ENCODE measurements around the gene MSI2. TPM values are rescaled to one million over a fixed set of nuclear protein-coding genes. Genes with fewer than 3 reads are reported as not detected.
A peak's percentile ranks its signal among the peaks of the same experiment; 100 is the strongest.

Gene MSI2
- total RNA-seq (10 to 100 TPM; 35.0 to 45.1 TPM), polyA plus RNA-seq (ENCODE audit: insufficient read length in 6 of 6) (10 to 100 TPM; 39.9 to 49.5 (median 48.8) TPM)
- long read RNA-seq, donor 1, full-length matches to known transcripts, result 17 of 48 reads
- long read RNA-seq, donor 1, partial matches to known transcripts, result 31 of 48 reads
- long read RNA-seq, donor 1, other reads (novel, unspliced or antisense), result 0 of 48 reads
- long read RNA-seq, donor 2, full-length matches to known transcripts, result 5 of 5 reads
- long read RNA-seq, donor 2, partial matches to known transcripts, result 0 of 5 reads
- long read RNA-seq, donor 2, other reads (novel, unspliced or antisense), result 0 of 5 reads
- long read RNA-seq, donor 3, full-length matches to known transcripts, result 4 of 4 reads
- long read RNA-seq, donor 3, partial matches to known transcripts, result 0 of 4 reads
- long read RNA-seq, donor 3, other reads (novel, unspliced or antisense), result 0 of 4 reads
- long read RNA-seq, donor 4, result 0 reads
- long read RNA-seq, donor 5, full-length matches to known transcripts, result 5 of 17 reads
- long read RNA-seq, donor 5, partial matches to known transcripts, result 12 of 17 reads
- long read RNA-seq, donor 5, other reads (novel, unspliced or antisense), result 0 of 17 reads
- long read RNA-seq, donor 6, full-length matches to known transcripts, result 3 of 3 reads
- long read RNA-seq, donor 6, partial matches to known transcripts, result 0 of 3 reads
- long read RNA-seq, donor 6, other reads (novel, unspliced or antisense), result 0 of 3 reads
- long read RNA-seq, donor 7, partial matches to known transcripts, result 0 of 1 reads
- long read RNA-seq, donor 7, other reads (novel, unspliced or antisense), result 0 of 1 reads
- long read RNA-seq, donor 8, full-length matches to known transcripts, result 6 of 6 reads
- long read RNA-seq, donor 8, partial matches to known transcripts, result 0 of 6 reads
- long read RNA-seq, donor 8, other reads (novel, unspliced or antisense), result 0 of 6 reads
- long read RNA-seq, donor 9, result 0 reads
- long read RNA-seq, donor 10, partial matches to known transcripts, result 0 of 1 reads
- long read RNA-seq, donor 10, other reads (novel, unspliced or antisense), result 1 of 1 reads
- long read RNA-seq, donor 11, result 0 reads
- long read RNA-seq, donor 12, full-length matches to known transcripts, result 2 of 2 reads
- long read RNA-seq, donor 12, partial matches to known transcripts, result 0 of 2 reads
- long read RNA-seq, donor 12, other reads (novel, unspliced or antisense), result 0 of 2 reads

DNA sequence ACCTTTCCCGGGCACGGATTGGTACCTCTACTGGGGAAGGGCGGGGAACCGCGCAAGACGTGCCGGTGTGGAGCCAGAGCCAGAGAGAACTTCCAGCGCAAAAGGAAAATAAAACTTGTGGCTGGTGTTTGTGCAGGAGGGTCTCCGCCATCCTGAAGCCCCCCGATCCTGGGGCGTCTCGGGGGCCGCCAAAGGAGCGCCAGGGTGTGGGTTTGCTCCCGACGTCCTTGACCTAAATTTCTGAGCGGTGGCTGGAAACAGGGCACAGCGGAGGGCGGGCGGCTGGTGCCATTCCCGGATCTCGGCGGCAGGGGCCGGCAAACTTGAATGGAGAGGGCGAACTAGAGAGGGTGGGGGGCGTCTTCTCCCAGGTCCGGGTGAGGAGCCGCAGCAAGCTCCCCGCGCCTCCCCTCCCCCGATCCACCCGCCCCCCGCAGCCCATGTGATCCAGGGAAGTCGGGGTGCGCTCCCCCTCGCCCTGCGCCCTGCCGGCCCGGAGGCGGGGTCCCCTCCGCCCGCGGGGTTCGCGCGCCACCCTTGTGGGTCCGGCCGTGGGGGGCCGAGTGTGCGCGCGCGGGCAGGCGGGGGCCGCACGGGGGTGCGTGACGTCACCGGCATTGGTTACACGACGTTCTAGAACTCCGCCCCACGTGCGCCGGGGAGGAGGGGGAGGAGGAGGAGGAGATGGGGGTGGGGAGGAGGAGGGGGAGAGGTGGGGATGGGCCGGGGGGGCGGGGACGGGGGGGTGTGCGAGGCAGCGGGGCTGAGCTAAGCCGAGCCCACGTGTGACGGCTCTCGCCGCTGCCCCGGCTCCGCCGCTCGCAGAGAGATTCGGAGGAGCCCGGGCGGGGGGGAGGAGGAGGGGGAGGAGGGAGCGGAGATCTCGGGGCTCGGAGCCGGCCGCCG, at the start of gene MSI2:
Gene MSI2 (plus strand): TSS at position 748 of the 906 bp plus-strand sequence. CDS start 220 bp downstream, outside the sequence.
- TF ChIP-seq, protein P1, sequence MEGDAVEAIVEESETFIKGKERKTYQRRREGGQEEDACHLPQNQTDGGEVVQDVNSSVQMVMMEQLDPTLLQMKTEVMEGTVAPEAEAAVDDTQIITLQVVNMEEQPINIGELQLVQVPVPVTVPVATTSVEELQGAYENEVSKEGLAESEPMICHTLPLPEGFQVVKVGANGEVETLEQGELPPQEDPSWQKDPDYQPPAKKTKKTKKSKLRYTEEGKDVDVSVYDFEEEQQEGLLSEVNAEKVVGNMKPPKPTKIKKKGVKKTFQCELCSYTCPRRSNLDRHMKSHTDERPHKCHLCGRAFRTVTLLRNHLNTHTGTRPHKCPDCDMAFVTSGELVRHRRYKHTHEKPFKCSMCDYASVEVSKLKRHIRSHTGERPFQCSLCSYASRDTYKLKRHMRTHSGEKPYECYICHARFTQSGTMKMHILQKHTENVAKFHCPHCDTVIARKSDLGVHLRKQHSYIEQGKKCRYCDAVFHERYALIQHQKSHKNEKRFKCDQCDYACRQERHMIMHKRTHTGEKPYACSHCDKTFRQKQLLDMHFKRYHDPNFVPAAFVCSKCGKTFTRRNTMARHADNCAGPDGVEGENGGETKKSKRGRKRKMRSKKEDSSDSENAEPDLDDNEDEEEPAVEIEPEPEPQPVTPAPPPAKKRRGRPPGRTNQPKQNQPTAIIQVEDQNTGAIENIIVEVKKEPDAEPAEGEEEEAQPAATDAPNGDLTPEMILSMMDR (IDR thresholded peaks at IDR 0.05), result no peak
- peak within 1 kb of the TSS; percentile 74 to 79 for H3K27ac ChIP-seq
- peaks cover 0 to 9% of the 10 kb centered on the region in 2 donors for H3K27me3 ChIP-seq
- H3K4me3 ChIP-seq, result peak within 1 kb of the TSS; percentile 71 to 80
- ATAC-seq, result peak; percentile 85
- H3K9me3 ChIP-seq, result no peaks in the 10 kb centered on the region
- intact Hi-C loops (cut with DNase I), result no loop called here
- peaks cover 8 to 34% of the 10 kb centered on the region in 2 donors for H3K4me1 ChIP-seq
- DNase-seq, result peak; percentile 86 to 95 (median 94)
- H3K36me3 ChIP-seq, result no peaks in the 10 kb centered on the region

DNA sequence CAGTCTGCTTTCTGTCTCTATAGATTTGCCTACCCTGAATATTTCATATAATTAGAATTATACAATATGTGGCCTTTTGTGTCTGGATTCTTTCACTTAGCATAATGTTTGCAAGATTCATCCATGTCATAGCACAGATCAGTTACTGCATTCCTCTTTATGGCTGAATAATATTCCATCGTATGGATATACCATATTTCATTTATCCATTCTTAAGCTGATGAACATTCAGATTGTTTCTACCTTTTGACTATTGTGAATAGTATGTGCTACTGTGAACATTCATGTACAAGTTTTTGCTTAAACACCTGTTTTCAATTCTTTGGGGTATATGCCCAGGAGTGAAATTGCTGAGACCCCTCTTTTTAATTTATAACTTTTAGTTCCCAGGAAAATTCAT, 49.4 kb upstream of the MSI2 start:
- peaks cover 0 to 20% of the 10 kb centered on the region in 2 donors for H3K9me3 ChIP-seq
- TF ChIP-seq, protein P1 (IDR thresholded peaks at IDR 0.05), result no peak
- no peak overlapping the region for H3K27ac ChIP-seq
- H3K4me1 ChIP-seq, result no peaks in the 10 kb centered on the region
- DNase-seq (no peak), ATAC-seq (no peak)
- no peak overlapping the region for H3K4me3 ChIP-seq
- H3K27me3 ChIP-seq, result no peaks in the 10 kb centered on the region
- intact Hi-C loops (cut with DNase I), result no loop called here
- H3K36me3 ChIP-seq, result no peaks in the 10 kb centered on the region

DNA sequence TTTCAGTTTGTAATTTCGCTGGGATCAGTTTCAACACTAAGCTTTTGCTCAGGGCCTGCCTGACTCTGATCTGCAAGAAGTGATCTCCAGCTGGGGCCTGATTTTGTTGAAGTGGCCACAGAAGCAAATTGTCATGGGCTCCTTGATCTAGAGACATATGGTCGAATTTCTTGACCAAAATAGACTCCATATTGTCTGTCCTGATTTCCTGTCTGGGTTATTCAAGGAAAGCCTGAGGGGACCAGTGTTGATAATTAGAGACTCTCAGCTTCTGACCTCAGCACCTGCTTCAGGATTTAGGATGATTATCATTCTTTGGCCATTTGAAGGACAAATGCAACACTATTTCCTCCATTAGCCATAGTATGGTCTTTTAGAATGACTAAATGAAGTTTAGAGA, 48.9 kb upstream of the MSI2 start:
- intact Hi-C loops (cut with DNase I), result no loop called here
- Histone ChIP-seq H3K4me1 (no peaks in the 10 kb centered on the region), H3K27me3 (no peaks in the 10 kb centered on the region), H3K4me3 (no peak overlapping the region), H3K9me3 (peaks cover 0 to 20% of the 10 kb centered on the region in 2 donors), H3K36me3 (no peaks in the 10 kb centered on the region), H3K27ac (no peak overlapping the region)
- TF ChIP-seq, protein P1 (IDR thresholded peaks at IDR 0.05), result no peak
- no peak for DNase-seq
- no peak for ATAC-seq

DNA sequence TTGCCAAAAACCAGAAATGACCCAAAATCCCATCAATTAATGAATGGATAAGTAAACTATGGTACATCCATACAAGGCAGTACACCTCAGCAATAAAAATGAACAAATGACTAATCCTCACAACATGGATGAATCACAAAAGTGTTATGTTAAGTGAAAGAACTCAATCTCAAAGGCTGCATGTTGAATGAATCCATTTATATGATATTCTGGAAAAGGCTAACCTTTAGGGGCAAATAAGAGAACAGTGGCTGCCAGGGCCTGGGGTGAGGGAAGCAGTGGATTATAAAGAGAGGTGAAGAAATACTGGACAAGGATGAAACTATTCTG, 46.1 kb upstream of the MSI2 start:
- DNase-seq, result no peak

More for the DNA sequence above, 46.1 kb upstream of the MSI2 start:
- Histone ChIP-seq H3K4me3 (no peak overlapping the region), H3K36me3 (no peaks in the 10 kb centered on the region), H3K27ac (no peak overlapping the region), H3K4me1 (no peaks in the 10 kb centered on the region), H3K27me3 (no peaks in the 10 kb centered on the region), H3K9me3 (peaks cover 0 to 20% of the 10 kb centered on the region in 2 donors)
- intact Hi-C loops (cut with DNase I), result no loop called here
- ATAC-seq, result no peak
- TF ChIP-seq, protein P1 (IDR thresholded peaks at IDR 0.05), result no peak

All from left lung (tissue), 14 donors.